ENCODE data around the gene TOLLIP.

The TOLLIP gene

DNA sequence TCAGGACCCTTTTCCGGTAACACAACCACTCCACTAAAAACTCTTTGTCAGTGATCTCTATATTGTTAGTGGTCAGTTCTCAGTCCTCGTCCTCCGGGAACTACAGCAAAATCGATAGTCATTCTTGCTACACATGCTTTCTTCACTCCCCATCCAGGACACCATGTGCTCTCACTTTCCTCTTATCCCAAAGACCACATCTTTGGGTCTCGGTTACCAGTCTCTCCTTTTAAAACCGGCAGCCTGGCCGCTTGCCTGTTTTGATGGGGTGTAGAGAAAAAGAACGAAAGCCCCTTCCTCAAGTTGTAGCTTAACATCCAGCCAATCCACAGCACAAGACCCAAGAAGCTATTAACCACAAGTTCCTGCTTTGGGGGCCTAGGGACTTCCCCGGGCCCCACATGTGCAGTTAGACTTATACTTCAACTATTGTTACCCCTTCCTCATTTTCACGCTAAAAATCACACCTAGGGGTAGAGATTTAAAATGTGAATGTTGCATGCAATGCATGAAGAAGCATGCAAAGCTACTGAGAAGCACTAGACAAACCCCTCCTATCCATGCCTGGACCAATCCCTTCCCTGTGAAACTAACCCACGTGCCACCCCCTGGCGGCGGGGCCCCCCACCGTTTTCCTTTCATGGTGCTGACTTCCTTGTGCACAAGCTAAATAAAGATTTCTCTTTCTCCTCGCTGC, 1.5 kb upstream of the TOLLIP start:
- DNase-seq: peak in 3 of 4 experiments; percentile 25 to 40 (median 33)

DNA sequence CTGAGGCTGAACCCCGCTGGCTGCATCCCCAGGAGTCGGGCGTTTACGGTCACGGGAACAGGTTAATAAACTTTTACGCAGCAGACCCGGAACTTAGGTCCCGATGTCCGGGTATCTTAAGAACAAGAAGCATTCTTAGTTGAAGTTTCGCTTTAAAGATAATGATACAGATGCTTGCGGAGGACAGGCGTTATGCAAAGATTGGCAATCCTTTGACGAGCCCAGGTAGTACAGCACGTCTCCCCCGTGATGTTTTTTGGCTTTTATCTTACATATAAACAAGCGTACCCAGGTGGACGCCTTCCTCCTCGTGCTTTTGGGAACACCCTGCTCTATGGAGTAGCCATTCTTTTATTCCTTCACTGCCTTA, 871 bp upstream of the TOLLIP start:
- DNase-seq: no peak

DNA sequence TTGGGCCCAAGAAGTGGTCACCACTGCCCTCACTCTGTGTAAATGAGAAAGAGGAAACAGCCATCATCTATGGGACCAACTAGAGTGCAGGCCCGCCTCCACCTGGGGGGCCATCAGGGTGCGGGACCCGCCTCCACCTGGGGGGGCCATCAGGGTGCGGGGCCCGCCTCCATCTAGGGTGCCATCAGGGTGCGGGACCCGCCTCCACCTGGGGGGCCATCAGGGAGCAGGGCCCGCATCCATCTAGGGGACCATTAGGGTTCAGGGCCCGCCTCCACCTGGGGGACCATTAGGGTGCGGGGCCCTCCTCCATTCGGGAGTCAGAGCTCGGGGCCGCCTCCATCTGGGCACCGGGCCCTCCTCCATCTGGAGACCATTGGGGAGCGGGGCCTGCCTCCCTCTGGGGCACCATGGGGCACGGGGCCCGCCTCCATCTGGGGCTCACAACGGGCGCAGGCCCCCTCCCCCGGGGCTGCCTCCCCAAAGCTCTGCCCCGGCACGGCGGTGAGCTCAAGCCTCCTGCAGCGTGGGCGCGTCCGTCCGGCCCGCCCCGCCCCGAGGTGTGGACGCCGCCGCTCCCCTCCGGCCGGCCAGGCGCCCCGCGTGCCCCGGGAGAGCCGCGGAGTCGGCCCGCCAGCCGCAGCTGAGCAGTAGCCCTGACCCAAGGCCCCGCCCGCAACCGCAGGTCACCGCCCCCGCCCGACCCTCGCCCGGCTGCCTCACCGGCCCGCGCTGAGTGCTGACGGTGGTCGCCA, 512 bp downstream of the TOLLIP start:
- no peak for DNase-seq

DNA sequence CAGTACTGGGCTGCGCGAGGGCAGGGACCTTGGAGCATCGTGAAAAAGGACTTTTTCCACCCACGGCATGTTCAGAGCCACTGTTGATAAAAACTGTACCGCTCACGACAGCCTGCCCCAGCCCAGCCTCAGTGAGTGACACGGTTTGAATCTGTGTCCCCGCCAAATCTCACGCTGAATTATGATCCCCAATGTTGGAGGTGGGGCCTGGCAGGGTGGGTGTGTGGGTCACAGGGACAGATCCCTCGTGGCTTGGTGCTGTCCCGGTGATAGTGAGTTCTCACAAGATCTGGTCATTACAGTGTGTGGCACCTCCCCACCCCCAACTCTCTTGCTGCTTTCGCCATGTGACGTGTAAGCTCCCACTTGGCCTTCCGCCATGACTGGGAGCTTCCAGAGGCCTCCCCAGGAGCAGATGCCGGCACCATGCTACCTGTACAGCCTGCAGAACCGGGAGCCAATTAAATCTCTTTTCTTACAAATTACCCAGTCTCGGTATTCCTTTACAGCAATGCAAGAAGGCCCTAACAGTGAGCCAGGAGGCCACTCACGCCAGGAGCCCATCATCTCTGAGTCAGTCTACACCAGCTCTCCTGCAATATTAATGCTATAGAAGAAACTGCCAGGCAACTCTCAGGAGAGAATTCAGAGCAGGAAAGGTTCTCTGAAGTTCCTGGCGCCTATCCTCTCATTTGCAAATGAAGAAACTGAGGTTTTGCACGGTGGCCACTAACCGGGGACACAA, 1.3 kb downstream of the TOLLIP start:
- no peak for DNase-seq

DNA sequence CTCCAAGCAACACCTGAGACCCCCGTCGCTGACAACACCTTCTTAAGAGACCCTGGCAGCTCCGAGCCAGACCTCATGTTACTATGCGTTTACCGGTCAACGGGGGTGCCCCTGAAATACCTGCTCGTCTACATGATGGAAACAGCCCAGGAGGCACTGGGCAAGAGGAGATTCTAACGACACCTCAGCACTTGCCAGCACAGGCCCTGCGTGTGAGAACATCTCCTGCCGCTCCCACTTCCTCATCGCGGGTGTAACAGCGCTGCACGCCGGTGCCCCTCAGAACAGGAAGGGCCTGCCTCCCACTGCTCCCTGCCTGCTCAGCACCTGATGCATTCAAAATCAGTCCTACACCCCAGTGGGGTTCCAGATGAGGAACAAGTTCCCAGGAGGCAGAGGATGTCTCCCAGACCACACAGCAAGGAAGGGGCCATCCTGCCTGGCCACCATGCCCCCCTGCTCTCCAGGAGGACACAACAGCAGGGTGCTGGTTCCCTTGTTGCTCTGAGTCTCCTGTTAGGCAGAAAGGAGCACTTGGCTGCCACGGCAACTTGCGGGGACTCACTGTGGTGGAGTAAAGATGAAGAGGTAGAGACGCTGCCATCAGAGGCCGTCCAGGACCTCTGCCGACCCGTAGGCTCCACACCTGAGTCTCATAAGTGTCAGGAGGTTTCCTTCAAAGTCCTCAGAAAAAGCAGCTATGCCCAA, 2.1 kb downstream of the TOLLIP start:
- DNase-seq: no peak

DNA sequence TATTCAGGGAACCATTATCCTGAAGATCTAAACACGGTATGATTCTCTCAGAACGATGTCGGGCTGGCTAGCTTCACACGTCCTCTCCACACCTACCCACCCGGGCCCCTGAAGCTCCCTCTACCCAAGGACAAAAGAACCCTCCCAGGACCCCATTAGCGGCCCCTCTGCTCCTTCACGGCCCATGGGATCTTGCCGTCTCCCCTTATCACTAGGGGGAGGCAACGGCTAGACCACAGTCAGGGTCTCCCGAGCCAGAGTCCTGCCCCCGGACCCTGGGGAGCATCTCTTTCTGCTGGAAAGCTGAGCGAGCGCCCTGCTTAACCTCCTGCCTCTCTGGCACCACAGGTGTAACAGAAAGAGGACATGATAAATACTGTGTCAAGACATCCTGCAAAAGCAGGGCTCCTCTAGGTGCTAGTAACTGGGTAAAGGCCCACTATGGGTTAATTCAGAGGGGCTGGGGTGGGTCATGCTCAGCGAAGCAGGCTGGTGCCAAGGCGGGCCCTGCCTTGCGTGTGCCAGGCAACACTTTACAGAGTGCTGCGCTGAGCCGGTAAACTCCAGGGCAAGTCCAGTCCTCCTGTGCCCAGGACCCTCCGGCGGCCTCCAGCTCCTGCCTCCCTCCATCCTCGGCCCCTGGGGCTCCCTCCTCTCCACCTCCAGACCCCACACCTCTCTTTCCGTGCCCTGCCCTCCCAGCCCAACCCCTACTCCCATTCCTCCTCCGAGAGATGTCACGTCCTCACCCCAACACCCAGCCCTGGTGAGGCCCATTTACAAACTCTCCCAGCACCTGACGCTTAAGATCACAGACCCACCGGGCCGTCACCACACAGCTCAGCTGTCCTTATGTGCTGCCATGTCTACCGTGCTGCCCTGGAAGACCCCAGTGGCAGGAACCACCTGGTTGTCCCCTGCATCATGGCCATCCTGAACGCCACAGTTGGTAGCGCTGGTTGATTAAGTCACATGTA, 3.0 kb downstream of the TOLLIP start:
- DNase-seq: no peak

DNA sequence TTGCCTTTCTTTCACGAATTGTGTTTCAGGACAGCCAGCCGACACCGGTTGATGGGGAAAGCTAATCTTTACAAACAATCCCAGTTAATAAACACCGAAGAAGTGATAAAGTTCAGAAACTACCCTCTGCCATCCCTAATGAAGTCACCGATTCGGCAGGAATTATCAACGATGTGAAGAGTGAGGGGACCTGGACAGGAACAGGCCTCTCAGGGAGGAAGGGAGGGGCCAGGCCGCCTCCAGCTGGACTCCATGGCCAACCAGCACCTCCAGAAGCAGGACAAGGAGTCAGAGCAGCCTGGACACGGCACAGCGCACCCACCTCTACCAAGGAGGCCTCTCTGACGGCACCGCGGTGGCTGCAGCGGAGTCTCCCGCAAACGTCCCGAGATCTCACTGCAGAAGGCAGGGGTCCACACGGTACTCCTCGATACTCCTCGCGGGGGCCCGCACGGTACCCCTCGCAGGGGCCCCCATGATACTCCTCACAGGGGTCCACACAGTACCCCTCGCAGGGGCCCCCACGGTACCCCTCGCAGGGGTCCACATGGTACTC, 3.9 kb downstream of the TOLLIP start:
- DNase-seq: no peak

DNA sequence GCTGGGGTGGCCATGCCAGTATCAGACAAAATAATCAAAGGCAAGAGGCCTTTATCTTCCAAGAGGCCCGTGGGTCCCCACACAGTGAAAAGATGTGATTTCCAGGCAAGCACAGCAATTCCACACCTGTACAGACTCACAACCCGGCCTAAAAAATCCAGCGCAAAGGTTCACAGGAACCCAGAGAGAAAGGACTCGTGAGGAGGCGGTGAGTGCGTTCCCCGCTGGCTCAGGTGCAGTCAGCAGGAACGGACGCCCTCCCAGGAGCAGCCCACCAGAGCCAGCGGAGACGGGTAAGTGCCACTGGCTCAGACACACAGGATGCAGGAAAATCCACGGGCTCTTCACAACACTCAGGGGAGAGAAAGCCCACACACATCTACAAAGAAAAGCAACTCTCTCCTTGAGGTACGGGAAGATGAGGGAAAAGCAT, 4.4 kb downstream of the TOLLIP start:
- no peak for DNase-seq

DNA sequence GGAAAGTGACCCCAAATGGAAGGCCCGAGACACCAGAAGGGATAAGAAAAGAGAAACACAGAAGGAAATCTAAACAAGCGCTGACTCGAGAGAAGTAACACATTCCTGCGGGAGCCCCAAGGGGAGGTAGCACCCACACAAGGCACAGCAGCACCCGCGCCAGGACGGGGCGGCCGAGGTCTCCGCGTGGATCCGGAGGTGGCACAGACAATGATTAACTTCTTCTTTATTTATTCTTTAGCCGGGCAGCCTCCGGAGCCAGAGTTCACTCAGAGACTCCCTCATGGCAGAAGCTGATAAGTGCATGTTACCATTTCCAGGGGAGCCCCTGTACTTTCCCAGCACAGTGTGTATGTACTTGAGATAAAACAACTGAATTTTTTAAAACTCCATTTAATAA, 5.1 kb downstream of the TOLLIP start:
- DNase-seq: no peak

DNA sequence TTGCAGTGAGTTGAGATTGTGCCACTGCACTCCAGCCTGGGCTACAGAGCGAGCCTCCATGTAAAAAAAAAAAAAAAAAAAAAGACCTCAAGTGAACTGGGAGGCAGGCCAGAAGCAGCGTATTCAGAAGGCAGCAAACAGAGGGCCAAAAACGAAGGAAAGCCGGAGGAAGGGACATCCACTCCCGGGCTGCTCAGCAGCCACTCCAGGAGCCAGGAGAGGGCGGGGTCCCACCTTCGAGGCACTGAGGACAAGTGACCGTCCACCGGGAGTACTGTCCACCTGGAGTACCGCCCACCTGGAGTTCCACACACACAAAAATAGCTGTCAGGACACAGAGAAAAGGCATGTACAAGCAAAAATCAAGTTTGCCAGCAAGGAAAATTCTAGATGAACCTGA, 5.5 kb downstream of the TOLLIP start:
- DNase-seq: no peak

DNA sequence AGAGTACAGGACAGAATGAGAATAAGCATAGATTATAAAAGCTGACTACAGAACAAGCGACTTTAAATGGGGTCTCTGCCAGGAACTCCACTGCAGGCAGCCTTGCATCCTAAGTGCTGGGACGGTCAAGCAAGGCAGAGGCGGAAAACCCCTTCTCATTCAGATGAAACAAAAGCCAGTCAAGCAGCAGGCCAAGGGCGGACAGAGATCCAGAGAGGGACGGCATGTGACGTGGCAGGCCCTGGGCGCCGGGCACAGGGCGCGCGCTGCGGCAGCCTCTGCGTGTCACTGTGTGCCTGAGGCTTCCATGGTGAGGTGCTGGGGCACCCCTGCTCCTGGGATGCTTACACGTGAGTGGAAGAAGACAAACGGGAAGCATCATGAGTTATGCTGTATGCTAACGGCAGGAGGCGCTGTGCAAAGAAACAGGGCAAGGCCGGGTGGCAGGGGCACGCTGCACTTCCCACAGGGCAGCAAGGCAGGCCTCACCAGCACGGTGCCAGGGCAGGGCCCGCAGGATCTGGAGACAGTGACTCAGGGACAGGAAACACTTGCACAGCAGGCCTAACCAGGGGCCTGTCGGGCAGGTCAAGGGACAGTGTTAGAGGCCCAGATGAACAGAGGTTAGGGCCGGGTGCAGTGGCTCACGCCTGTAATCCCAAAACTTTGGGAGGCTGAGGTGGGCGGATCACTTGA, 6.2 kb downstream of the TOLLIP start:
- DNase-seq: no peak

DNA sequence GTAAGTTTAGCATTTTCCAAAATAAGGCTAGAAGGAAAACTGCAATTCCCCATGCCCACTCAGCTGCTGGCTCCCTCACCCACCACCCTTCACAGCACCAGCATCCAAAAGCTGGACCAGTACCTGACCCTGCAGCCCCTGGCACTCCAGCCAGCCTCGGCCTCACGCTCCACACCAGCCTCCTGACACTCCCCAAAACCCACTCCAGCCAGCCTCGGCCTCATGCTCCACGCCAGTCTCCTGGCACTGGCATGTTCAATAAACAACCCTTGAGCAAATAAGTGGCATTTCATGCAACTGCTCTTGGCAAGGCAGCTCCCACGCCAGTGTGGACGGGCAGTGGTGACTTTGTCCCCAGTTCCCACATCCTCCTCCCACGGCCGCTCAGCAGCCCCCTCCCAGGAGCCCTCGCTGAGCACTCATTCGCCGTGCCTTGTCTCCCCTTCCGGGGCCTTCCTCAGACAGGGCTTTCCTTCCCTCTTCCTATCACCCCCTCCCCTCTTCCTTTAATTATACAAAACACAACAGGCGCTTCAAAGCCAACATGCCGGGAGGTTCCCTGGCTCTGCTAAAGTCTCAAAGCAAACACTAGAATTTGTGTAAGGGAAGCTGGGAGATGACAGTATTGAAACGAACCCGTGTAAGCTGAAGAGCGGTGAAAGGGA, 6.8 kb downstream of the TOLLIP start:
- DNase-seq: no peak

DNA sequence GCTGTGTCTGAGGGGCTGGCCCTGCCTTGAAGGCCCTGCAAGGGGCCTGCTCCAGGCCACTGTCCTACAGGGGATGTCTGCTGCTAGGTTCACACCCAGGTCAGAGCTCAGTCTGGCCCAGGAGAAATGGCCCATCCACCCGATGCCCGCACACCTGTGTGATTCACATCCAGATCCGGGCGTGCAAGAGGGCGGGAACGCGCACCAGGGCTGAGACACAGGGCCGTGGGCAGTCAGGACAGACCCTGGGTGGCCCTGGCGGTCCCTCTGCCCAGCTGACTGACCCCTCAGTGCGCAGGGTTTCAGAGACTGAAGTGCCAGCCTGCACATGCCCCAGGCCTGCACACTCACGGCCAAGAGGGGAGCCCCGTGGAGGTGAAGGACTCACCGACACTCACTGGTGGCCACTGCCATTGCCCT, 7.4 kb downstream of the TOLLIP start:
- DNase-seq: no peak

DNA sequence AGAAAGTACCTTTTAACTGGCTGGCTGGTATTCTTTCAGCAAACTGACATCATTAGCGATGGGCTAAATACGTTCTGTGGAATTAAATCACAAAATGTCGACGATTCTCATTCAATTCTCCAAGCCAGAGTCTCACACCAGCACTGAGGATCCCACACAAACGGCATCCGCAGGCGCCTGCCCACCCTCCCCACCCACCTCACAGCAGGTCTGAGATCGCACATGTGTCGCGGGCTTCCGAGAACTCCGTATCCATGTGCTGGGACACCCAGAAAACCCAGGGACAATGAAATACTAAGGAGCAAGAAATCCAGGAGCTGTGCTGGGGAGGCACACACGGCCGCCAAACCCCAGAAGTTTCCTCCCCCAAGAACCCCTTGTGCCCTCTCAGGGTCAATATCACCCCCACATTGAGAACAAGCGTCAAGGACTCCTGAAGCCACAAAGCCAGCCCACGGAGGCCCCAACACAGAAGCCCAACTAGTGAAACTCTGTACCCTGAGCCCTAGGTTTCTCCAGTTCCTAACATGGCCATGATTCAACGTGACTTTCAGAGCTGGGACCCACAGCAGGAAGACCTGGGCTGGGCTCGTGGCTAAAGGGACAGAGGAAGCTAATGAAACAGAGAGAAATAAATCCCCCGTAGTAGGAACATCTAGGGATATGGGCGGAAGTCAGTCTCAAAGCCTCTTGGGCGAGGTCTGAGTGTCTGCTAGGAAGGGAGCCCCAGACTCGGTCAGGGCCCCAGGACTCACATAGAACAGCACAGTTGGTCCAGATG, 8.0 kb downstream of the TOLLIP start:
- DNase-seq: no peak

DNA sequence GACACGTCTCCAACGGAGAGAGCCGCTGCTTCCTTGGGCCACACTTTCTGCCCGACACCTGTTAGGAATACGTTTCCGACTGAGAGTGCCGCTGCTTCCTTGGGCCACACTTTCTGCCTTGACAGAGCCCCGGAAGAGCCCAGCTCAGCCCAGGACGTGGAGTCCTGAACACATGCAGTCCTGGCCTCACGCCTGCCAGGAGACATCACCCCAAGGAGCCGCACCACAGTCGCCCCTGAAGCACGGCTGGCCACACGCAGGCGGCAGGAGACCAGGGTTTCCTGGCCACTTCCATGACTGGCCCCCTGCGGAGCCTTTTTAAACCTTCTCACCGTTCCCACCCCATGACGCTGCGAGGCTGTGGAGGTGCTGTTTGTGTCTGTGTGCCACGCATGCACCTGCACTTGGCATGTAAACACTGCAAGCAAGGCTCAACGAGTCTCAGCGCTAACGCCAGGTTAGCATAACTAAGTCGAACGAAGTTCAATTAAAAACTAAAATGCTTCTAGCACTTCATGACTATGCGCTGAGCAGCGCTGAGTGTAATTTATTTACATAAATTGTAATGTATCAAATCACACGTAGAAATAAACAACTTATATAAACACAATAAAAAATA, 8.8 kb downstream of the TOLLIP start:
- DNase-seq: no peak

DNA sequence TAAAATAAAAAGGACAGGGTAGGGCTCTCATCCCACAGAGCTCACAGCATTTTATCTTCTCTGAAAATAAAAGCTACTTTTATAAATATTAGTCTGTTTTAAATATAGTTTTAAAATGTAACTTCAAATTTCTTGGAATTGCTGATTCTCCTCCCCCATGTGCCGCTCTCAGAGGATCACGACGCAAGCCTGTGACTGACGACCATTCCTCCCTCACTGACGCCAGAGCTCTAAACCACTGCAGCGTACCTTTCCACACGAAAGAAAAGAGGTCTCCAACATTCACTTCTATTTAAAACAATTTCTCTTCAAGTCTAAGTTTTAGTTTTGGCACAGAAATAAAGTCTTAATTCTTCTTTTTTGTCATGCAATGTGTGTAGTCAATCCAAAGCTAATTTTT, 9.3 kb downstream of the TOLLIP start:
- no peak for DNase-seq

DNA sequence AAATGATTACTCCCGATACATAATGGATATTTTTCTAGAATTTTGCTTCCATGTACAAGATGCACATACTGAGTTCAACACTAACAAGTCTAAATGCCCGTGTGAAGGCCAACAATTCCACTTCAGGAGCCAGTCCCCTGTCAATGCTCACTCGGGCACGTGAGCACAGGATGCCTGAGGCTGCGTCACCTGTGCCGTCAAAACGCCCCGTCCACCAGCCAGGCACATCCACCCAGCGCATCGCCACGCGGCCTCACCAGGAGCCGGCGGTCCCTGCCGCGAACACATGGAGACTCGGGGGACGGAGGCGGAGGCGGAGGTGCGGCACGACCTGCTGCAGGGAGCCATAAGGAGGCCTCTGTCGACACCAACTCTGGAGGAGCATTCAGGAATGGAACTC, 9.8 kb downstream of the TOLLIP start:
- no peak for DNase-seq

DNA sequence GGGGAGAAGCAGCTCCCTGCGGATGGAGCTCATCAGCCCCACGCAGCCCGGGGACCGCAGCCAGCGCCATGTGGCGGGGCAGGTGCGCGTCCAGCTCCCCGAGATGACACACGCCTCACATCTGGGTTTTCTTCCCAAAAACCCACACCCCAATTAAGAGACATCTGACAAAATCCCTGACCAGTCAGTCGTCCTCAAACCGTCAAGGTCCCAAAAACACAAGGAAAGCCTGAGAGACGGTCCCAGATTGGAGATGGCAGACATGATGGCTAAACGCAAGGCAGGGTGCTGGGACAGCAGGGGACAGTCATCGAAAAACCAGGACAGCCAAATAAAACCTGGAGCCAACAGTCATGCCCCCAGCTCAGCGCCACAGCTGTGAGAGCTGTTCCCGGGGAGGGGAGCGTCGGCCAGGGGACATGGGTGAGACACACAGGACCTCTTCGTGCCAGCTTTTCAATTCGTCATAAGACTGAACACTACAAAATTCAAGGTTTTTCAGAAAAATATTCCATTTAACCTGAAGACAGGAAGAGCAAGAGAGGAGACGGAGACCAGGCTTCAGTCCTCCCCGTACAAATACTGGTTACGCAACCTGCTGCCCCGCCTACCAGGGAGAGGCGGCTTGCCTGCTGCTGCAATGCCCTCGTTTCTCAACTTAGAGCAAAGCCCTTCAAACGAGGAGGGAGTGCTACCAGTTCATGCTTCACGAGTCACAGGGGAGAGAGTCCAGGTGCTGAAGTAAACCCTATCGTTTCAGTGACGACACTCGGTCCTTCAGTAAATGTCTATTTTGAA, 10.5 kb downstream of the TOLLIP start:
- DNase-seq: no peak

Data from activated CD4-positive, CD25-positive, alpha-beta regulatory T cell (primary cell).